ELR (cell line): ENCODE results near the gene VRK3.

Experiments used
- DNase-seq: peaks from one replicate; pipeline ENCODE4 v3.0.0-alpha.2; 2015; ENCODE audit warnings: low read depth

Gene VRK3

DNA sequence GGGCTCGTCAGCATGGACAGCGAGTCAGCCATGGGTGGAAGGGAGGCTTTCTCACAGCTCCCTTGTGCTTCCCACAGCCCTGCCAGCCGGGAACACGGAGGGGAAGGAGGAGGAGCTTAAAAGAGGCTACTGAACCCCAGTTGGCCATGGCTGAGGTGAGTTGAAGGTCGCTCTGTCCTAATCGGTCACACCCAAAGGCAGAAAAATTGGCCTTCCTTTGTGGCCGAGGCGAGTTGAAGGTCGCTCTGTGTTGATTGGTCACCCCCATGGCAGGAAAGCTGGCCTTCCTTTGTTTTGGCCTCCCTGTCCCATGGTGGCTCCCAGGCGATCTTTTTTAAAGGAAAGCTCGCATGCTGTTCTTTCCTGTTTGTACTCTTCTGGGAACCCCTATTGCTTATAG is 5.8 kb upstream of the VRK3 start:
- DNase-seq, result no peak

DNA sequence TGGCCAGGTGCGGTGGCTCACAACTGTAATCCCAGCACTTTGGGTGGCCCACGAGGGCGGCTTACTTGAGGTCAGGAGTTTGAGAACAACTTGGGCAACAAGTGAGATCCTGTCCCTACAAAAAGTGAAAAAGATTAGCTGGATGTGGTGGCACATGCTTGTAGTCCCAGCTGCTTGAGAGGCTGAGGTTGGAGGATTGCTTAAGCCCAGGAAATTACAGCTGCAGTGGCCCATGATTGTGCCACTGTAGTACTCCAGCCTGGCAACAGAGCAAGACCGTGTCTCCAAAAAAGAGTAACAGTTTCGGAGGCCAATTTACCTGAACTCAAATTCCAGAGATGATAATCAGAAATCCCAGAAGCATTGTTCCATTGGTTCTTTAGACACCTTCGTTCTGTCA is 5.1 kb upstream of the VRK3 start:
- no peak for DNase-seq

DNA sequence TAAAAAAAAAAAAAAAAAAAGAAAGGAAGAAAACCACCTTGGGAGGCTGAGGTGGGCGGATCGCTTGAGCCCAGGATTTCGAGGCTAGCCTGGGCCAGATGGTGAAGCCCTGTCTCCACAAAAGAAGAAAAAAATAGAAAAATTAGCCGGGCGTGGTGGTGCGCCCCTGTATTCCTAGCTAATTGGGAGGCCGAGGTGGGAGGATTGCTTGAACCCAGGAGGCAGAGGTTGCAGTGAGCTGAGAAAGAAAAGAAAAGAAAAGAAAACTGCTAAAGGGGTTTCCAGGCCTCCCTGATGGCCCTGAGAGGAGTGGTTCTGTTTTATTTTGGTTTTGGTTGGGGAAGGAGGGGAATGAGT is 1.4 kb upstream of the VRK3 start:
- no peak for DNase-seq

DNA sequence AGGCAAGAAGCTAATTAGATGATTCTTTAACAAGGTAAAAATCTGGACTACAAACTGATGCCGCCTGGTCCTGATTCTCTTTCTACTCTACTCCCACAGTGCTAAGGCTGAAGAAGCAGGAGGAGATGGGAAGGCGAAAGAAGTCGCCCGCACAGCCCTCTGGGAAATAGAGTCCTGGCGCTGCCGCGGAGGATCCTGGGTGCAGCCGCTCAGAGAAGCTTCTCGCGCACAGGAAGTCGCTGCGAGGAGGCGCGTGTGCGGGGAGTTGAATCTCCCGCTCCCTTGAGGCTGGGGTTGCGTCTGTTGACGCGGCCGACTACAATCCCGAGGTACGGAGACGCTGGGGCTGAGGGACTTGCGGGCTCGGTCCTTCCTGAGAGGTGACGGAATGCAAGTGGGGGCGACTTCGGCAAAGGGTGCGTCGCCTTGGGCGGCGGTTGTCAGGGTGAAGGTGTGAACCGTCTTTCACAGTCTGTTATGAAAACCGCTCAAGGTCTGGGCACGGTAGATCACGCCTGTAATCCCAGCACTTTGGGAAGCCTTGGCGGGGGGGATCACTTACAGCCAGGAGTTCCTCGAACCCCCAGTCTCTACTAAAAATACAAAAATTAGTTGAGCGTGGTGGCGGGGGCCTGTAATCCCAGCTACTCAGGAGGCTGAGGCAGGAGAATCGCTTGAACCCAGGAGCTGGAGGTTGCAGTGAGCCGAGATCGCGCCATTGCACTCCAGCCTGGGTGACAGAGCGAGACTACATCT is 800 bp upstream of the VRK3 start, which contains the start of gene ZNF473:
Gene ZNF473, plus strand, starts transcription at position 212 of the 756 bp plus-strand sequence. CDS start 5,078 bp downstream, outside the sequence.
- DNase-seq, result peak; percentile 95

DNA sequence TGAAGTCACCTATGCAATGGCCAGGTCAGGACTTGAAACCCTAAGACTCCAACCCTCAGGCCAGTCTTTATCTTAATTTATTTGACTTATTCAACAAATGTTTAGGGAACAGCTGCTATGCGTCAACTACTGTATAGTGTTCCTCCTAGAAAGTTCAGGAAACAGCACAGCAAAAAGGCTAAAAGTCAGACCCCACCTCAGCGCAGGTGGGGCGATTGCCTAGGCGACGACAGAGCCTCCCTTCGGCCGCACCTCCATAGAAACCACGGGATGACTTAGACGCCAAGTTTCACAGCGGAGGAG is 502 bp downstream of the VRK3 start:
- DNase-seq, result no peak

DNA sequence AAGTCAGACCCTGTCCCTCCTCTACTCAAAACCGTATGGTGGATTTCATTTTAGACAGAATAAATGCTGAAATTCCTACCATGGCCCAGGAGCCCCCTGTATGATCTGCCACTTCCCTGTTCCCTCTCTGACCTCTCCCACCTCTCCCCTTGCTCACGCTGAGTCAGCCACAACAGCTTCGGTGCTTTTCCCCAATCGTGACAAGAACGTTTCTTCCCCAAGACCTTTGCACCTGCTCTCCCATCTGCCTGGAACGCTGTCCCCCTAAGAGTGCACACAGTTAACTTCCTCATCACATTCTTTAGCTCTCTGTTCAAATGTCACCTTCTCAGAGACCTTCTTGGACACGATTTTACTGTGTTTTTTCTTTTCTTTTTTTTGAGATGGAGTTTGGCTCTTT is 2.3 kb downstream of the VRK3 start:
- no peak for DNase-seq

DNA sequence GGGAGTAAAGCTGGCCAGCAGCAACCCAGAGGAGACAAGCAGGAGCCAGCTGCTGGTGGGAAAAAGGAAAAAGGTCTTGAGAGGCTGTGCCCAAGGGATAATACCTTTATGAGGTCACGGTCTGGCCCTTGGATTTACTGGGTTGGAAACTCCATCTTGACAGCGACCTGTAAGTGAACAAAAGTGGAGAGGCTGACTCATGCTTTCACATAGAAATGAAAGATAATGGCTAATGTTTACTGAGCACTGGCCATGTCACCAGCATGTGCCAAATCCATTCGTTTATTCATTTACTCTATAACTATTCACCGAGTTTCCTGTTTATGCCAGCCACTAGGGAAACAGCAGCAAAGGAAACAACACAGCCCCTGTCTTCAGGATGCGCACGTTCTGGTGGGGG is 4.7 kb downstream of the VRK3 start:
- DNase-seq, result no peak

DNA sequence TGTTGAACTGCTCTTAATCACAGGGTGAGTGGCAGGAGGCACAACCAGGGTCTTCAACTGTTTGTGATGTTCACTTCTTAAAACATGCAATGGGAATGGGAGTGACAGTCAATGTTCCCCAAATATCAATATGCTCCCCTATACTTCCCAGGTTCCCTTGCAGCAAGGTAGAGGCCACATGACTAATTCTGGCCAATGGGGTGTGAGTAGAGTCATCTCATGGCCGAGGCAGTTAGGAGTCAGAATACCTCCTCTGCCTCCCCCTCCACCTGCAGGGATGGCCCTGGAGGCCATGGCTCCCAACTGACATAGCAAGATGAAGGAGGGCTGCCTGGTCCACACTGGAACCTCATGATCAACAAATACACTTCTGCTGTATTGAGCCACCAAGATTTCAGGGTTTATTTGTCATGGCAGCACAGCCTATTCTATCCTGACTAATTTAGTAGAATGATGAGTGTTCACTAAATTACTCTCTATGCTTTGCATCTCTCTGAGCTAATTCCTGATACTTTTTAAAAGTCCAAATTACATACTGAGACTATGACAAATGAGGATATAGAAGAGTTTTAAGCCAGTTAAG is 8.9 kb downstream of the VRK3 start:
- no peak for DNase-seq

DNA sequence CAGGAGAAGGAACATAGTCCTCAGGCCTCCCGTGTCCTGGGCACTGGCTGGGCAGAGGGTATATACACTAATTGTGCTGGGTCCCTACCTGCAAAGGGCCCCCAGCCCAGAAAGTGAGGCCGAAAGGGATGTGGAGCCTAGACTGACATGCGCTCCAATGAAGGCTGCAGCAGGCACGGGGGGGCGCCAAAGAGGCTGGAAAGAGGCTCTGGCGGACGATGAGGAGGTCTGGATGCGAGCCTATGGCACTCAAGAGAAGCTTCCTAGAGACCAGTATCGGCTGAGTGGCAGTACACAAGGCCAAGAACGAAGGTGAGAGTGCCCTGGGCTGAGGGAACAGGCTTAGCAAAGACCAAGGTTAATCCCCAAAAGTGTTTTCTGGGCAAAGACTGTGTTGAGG is 16.6 kb downstream of the VRK3 start:
- peak; percentile 18 for DNase-seq

DNA sequence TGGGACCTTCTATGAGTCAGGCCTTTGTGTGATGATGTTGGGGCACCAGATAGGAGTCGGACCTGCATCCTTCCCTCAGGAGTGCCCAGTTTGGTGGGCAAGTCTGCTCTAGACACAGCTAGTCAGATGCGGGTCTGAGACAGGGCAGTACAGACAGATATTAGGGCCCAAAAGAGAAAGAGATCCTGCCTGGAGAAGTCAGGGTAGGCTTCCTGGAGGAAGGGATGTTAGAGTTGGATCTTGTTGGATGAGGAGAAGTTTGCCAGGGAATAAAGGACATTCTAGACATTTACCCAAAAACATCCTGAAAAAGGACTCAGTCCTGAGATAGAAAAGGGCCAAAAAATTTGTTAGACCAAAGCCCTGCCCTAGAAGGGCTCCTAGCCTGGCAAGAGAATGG is 17.2 kb downstream of the VRK3 start:
- no peak for DNase-seq

DNA sequence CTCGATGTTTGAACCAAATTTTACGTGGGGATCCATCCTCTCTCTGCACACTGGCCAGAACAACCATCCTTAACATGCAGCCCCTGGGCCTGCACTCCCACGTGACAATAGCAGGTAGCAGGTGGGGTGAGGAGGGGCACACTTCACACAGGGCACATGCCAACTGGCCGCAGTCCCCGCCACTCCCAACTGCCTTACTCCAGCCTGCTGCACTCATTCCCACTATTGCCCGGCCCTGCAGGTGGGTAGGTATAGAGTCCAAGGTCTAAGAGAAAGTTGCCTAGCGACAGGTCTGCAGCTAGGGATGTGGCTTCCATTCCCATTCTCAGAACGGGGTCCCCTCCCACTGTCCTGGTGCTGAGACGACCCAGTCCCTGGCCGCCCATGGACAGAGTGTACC is 18.0 kb downstream of the VRK3 start:
- no peak for DNase-seq

DNA sequence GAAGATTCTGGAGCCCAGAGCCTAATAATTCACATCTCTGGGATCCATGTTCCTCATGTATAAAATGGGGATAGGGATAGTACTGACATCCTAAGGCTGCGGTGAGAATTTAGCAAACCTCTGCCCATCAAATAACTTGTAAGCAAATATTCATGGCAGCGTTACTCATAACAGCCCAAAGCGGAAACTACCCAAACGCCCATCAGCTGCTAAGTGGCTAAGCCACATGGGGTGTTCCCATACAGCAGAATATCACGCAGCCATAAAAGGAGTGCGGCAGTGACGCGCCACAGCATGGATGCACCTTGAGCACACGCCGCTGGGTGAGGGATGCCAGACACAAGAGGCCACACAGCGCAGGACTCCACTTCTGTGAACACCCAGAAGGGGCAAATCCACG is 19.7 kb downstream of the VRK3 start:
- DNase-seq, result no peak

DNA sequence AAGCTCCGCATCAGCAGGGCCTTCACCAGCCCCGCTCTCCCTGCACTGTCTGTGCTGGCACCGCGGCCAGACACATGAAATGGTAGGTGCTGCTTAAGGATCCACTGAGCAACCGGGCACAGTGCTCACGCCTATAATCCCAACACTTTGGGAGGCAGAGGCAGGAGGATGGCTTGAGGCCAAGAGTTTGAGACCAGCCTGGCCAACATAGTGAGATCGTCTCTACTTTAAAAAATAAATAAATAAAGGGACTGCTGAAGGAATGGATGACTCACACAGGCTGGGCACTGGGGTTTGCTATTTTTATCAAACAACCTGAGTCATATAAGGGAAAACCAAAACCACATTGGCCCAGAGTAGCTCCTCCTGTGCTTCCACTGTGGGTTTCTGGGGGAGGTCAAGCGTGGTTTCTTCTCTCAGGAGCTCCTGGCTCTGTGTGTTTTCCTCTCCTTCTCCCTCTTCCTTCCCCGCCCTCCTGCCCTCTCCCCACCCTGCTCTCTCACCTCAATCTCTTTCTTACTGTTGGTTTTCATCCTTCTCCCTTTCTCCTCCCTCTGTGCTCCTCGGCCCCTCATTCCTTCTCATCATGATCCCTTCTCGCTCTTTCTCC is 21.3 kb downstream of the VRK3 start:
- DNase-seq, result peak; percentile 97

DNA sequence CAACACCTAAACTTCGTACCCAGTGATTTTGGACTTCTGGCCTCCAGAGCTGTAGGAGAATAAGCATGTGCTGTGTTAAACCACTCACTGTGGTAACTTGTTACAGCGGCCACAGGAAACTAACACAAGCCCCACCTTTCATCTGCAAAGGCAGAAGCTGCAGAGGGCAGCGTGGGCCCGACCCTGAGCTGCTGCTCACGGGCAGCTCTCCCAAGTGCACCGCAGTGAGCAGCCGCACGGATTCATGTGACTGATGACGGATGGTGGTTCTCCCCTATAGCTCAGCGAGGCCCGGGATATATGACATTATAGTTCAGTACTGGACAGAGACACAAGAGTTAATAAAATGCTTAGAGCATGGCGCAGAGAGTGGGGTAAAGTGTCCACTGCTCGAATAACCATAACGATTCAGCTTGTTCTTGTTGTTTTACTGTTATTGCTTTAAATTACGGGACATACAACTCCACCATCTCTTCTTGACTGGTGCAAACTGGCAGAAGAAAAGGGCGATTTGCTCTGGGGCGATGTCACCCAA is 21.9 kb downstream of the VRK3 start:
- DNase-seq, result no peak

DNA sequence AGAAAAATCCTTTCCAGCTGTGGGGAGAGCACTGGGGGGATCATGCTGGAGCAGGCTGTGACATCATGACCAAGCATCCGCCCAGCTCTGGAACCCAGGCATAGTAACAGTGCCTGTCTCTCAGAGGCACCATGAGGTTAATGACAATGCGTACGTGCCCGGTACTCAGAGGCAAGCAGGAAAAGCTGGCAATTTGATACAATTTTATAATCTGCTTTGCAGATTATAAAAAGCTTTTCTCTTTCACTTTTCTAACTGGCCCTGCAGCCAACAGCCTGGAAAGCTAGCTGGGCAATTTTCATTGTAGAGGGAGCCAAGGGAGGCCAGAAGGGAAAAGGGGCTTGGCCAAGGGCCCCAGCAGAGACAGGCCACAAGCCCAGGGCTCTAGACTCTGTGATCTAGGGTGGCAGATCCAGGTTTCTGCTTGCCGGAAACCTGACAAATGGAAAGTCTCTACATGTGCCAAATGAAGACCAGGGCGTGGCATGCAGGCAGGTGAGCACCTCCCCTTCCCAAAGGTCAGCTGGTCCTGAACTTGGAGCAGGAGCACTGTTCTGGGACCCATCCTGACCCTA is 22.7 kb downstream of the VRK3 start:
- no peak for DNase-seq

DNA sequence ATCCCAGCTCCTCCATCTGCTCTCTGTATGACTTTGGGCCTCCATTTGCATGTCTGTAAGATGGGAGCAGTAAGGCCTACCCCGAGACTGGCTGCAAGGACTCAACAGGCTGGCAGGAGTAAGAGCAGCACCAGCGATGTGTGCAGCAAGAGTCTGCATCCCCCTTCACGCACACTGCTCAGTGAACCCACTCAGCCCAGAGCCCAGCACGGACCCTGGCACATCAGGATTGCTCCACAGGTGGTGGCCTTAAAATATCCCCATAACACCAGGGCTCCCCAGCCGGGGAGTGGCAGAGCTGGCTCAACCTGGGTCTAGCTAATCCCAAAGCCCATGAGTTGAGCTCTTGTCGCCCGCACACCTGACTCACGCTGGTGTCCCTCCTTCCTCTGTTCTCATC is 23.4 kb downstream of the VRK3 start:
- DNase-seq, result no peak

DNA sequence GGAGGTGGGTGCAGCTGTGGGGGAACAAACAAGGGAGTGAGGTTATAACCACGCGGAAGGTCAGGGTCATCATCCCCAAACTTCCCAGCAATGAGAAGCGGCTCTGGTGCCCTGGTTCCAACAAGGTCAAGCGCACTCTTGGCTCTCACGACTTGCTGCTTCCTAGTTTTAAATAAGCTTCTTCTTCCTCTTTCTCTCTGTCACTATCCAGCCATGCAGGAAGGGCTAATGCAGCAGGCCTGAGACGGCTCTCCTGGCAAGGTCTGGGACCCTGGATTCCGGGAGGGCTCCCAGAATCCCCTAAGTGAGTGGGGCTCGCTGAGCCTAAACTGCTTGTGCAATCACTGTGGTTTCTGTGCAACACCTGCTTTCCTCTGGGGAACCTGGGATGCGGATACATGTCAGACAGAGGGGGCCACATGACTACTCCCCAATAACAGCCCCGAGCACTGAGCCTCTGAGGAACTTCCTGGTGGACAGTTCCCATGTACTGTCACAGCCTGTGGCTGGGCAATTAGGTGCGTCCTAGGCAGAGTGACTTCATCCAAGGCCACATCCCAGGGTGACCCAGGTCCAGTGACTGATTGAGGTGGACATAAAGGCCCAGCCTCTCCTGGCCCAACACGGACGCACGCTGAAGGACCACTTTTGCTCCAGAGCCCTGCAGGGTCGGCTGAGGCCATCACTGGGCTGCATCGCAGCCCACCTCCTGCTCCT is 24.2 kb downstream of the VRK3 start:
- no peak for DNase-seq

DNA sequence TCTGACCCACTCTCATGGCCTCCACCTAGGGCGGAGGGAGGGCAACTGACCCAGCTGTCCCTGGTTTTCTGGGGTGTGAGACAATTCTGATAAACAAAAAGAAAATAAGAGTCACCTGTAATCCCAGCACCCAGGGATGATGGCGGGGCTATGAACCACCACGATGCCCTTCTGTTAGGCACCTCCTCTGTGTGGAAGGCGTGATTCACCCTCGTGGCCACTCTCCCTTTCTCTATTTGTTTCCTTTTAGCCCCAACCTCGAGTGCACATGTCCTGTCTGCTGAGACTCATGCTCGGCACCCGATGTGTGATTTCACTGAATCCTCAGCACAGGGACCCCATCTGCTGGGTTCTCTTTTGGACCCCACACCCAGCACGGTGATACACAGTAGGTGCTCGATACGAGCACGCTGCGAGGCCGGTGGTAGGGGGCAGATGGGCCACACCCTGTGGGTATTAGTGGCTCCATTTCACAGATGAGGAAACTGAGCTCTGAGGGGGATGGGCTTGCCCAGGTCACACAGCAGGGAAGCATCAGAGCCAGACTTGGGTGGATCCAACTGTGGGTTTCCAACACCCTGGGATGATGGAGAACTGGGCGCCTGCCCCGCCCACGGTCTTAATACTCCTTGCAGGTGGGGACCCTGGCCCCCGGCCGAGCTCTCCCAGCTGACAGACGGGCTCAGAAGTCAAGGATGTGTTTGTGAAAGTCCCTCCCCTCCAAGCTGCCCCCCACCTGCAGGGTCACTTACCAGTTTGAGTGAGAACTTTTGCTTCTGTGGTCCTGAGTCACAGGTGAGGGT is 24.9 kb downstream of the VRK3 start:
- DNase-seq, result no peak

DNA sequence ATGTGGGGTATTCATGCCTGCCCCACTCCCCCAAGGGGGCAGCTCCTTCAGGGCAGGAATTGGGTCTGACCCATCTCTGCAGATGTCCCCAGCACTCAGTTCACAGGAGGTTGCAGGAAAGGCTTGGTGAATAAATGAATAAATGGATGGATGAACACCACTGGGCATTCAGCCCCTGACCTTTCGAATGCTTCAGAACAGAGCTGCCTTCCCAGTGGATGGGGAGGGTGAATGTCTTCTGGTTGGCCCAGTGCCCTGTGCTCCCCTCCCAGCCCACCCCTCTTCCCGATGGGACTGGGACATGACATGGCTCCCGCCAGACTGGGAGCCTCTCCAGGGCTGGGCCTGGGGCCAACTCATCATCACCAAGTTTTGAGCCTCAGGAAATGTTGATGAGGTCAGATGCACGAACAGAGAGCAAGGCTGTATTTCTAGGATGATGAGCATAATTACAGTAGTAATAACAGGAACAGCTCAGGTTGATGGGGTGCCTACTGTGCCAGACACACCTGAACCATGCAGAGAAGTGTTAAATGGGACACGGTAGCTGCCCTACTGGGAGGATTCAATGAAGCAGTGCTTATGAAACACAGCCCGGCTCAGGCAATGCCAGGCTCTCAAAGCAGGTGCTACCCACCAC is 25.7 kb downstream of the VRK3 start:
- no peak for DNase-seq

DNA sequence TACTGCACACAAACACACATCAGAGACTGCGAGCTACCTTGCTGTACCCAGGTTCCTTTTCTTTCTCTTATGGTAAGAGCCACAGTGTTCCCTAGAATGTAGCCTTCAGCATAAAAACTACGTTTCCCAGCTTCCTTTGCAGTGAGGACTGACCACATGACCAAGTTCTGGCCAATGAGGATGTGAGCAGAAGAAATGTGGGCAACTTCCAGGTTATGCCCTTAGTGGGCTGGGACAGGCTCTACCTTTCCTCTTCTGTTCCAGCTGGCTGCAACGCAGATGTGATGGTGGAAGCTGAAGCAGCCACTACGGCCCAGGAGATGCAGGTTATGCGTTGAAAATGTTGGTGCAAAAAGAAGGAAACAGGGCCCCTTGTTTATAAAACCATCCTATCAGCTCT is 27.5 kb downstream of the VRK3 start:
- peak; percentile 52 for DNase-seq

DNA sequence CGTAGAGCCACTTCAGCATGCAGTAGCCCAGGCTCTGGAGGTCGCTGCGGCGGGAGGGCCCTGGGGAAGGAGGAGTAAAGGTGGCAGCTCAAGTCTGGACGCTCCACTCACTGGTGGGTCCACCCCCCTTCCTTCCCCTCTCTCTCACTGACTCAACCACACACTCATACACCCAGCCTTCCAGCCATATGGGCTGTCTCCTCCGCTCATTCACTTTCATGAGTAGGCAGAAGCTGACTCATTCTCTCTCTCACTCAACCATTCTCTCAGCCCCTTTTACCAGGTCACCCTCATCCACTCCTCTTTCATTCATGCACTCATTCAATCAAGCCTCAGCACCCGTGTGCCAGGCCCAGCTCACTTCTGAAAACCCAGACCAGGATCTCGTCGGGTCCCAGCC is 36.7 kb downstream of the VRK3 start:
- peak; percentile 90 for DNase-seq
